Parathyroid adenoma (tissue), 2 donors: ENCODE data around the gene TMEM270.

Experiments
- H2AFZ ChIP-seq: fragments of 300-600 bp; sonication (generic); one replicate; pipeline ENCODE4 v1.7.0; 2017; ENCODE audit warnings: antibody characterized with exemption, mild to moderate bottlenecking
- H3K27ac ChIP-seq: fragments of 300-600 bp; sonication (generic); one replicate; pipeline ENCODE4 v1.7.0; 2017
- H3K27me3 ChIP-seq: fragments of 300-600 bp; sonication (generic); one replicate; pipeline ENCODE4 v1.7.0; 2017; ENCODE audit warnings: low read length; ENCODE audit not compliant: control insufficient read depth, insufficient read depth
- H3K36me3 ChIP-seq: fragments of 300-600 bp; sonication (generic); one replicate; pipeline ENCODE4 v1.7.0; 2017; ENCODE audit warnings: low read length; ENCODE audit not compliant: control insufficient read depth, insufficient read depth
- H3K4me1 ChIP-seq: fragments of 300-600 bp; sonication (generic); one replicate; pipeline ENCODE4 v1.7.0; 2017; ENCODE audit warnings: control low read depth
- H3K4me2 ChIP-seq: fragments of 300-600 bp; sonication (generic); one replicate; pipeline ENCODE4 v1.7.0; 2017; ENCODE audit warnings: low read length
- H3K4me3 ChIP-seq: fragments of 300-600 bp; sonication (generic); one replicate; pipeline ENCODE4 v1.7.0; 2017; ENCODE audit warnings: low read depth, low read length
- H3K79me2 ChIP-seq: fragments of 300-600 bp; sonication (generic); one replicate; pipeline ENCODE4 v1.7.0; 2017; ENCODE audit warnings: control low read depth
- H3K9ac ChIP-seq: fragments of 300-600 bp; sonication (generic); one replicate; pipeline ENCODE4 v1.7.0; 2017; ENCODE audit warnings: mild to moderate bottlenecking
- H3K9me3 ChIP-seq: fragments of 300-600 bp; sonication (generic); one replicate; pipeline ENCODE4 v1.7.0; 2017; ENCODE audit warnings: low read length; ENCODE audit not compliant: control insufficient read depth
- TF ChIP-seq, protein P1 (sequence below): fragments of 300-600 bp; sonication (generic); IDR thresholded peaks from one replicate; pipeline ENCODE4 v1.7.0; 2017; ENCODE audit warnings: antibody characterized with exemption, mild to moderate bottlenecking
- donor health status: primary hyperparathyroidism.

TMEM270 gene

GRCh38 chr7:73824986-73825385 is 36.0 kb upstream of the TMEM270 start:
- Histone ChIP-seq H3K4me1 (peaks cover 56% of the 10 kb centered on the region), H3K79me2 (no peaks in the 10 kb centered on the region)

DNA sequence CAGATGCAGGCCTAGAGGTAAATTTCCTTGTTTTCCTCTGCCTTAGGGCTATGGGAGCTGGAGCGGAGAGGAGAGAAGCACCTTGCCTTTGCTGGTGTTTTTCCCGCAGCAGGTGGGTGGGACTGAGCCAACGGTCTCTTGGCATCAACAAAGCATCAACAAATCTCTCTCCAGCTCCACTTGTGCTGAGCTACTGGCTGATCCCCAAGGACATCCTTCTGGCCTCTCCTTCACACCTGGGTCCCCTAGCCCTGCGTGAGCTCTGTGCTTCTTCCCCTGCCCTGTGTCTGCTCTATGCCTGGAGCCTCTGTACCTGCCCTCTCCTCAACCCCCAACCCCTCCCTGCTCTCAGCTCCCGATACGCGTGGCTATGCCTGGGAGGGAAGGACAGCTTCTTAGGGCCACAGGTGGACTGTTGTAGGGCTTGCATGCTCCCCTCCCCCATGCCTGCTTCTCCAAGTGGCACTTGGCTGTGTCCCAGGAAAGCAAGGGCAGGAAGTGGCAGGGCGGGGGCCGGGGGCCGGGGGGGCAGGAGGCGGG is 33.3 kb upstream of the TMEM270 start:
- no peak overlapping the region for H3K9ac ChIP-seq
- H3K27me3 ChIP-seq: no peaks in the 10 kb centered on the region
- peak overlapping the region; percentile 48 for H2AFZ ChIP-seq
- TF ChIP-seq, protein P1, sequence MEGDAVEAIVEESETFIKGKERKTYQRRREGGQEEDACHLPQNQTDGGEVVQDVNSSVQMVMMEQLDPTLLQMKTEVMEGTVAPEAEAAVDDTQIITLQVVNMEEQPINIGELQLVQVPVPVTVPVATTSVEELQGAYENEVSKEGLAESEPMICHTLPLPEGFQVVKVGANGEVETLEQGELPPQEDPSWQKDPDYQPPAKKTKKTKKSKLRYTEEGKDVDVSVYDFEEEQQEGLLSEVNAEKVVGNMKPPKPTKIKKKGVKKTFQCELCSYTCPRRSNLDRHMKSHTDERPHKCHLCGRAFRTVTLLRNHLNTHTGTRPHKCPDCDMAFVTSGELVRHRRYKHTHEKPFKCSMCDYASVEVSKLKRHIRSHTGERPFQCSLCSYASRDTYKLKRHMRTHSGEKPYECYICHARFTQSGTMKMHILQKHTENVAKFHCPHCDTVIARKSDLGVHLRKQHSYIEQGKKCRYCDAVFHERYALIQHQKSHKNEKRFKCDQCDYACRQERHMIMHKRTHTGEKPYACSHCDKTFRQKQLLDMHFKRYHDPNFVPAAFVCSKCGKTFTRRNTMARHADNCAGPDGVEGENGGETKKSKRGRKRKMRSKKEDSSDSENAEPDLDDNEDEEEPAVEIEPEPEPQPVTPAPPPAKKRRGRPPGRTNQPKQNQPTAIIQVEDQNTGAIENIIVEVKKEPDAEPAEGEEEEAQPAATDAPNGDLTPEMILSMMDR: no peak
- peaks cover 57% of the 10 kb centered on the region for H3K4me1 ChIP-seq
- H3K36me3 ChIP-seq: no peaks in the 10 kb centered on the region
- peak overlapping the region; percentile 61 for H3K4me2 ChIP-seq
- H3K9me3 ChIP-seq: no peaks in the 10 kb centered on the region
- H3K79me2 ChIP-seq: peaks cover 2% of the 10 kb centered on the region
- peak overlapping the region; percentile 99 for H3K27ac ChIP-seq
- H3K4me3 ChIP-seq: peak overlapping the region; percentile 35

More at GRCh38 chr7:73824986-73825385, 36.0 kb upstream of the TMEM270 start:
- TF ChIP-seq, protein P1: no peak
- no peaks in the 10 kb centered on the region for H3K27me3 ChIP-seq
- no peaks in the 10 kb centered on the region for H3K9me3 ChIP-seq
- H3K4me3 ChIP-seq: no peak overlapping the region
- H3K9ac ChIP-seq: no peak overlapping the region
- H3K4me2 ChIP-seq: peak overlapping the region; percentile 28
- no peaks in the 10 kb centered on the region for H3K36me3 ChIP-seq
- peak overlapping the region; percentile 46 for H3K27ac ChIP-seq
- peak overlapping the region; percentile 38 for H2AFZ ChIP-seq

GRCh38 chr7:73828107-73828803 is 32.7 kb upstream of the TMEM270 start:
- Histone ChIP-seq H3K79me2 (peaks cover 2% of the 10 kb centered on the region), H3K4me3 (peak overlapping the region; percentile 8), H2AFZ (peak overlapping the region; percentile 71), H3K36me3 (no peaks in the 10 kb centered on the region), H3K4me1 (peaks cover 56% of the 10 kb centered on the region), H3K27ac (peak overlapping the region; percentile 99), H3K27me3 (no peaks in the 10 kb centered on the region), H3K4me2 (peak overlapping the region; percentile 60), H3K9me3 (no peaks in the 10 kb centered on the region), H3K9ac (no peak overlapping the region)
- TF ChIP-seq, protein P1: no peak

DNA sequence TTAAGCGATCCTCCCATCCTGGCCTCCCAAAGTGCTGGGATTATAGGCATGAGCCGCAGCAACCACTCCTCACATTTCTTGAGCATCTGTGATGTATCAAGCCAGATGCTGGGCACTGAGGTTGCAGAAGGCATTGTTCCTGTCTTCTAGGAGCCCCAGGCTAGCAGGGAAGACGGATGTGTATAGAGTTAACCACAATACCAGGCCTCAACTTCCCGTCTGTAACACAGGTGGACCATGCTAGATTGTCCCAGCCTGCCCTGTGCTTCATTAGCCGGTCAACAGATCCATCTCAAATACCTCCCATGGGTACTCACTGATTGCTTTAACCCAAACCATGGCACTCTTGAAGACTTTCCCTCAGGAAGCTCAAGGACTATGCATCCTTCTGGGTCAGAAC is 32.0 kb upstream of the TMEM270 start:
- Histone ChIP-seq H3K4me1 (peaks cover 53% of the 10 kb centered on the region), H3K9ac (no peak overlapping the region), H3K9me3 (no peaks in the 10 kb centered on the region), H3K4me3 (no peak overlapping the region), H3K27ac (peak overlapping the region; percentile 99), H3K36me3 (no peaks in the 10 kb centered on the region), H3K79me2 (peaks cover 2% of the 10 kb centered on the region), H3K4me2 (no peak overlapping the region), H3K27me3 (no peaks in the 10 kb centered on the region), H2AFZ (no peak overlapping the region)
- TF ChIP-seq, protein P1: no peak
